K562 (cell line): ENCODE measurements around the gene DOK1. TPM values are rescaled to one million over a fixed set of nuclear protein-coding genes. Genes with fewer than 3 reads are reported as not detected.

Source experiments
- BCOR ChIP-seq: fragments of 450-650 bp; IDR thresholded peaks from 2 replicates; pipeline ENCODE4 v1.6.1; 2016
- CBX3 ChIP-seq, 2 experiments: IDR thresholded peaks; 1 replicate in 1 of 2; 2 replicates in 1 of 2; pipeline ENCODE4 v1.6.1; 2012; ENCODE audit warnings: inconsistent platforms in 2 of 2, low read length in 2 of 2, borderline replicate concordance in 1 of 2, control low read depth in 1 of 2
- DPF2 ChIP-seq: fragments of 450-650 bp; IDR thresholded peaks from 2 replicates; pipeline ENCODE4 v1.6.1; 2016
- EP300 ChIP-seq: IDR thresholded peaks from 2 replicates; pipeline ENCODE4 v1.6.1; 2012; ENCODE audit warnings: low read length, improper control_type of control experiment
- GATAD2A ChIP-seq: fragments of 450-650 bp; IDR thresholded peaks from 2 replicates; pipeline ENCODE4 v1.6.1; 2017
- GTF2A2 ChIP-seq: IDR thresholded peaks from 2 replicates; pipeline ENCODE4 v1.6.1; 2016; ENCODE audit warnings: mild to moderate bottlenecking, missing genetic modification characterization, missing compliant biosample characterization
- JUN ChIP-seq, 2 experiments: sonication (generic) in 1 of 2; formaldehyde crosslinking in 1 of 2; IDR thresholded peaks; 2 replicates each; pipeline versions ENCODE4 v1.6.1 to v1.8.0; 2012 to 2022; ENCODE audit warnings: borderline replicate concordance in 2 of 2, mild to moderate bottlenecking in 2 of 2, improper control_type of control experiment in 1 of 2, low read depth in 1 of 2, low read length in 1 of 2, missing genetic modification reagents in 1 of 2
- KDM1A ChIP-seq, 2 experiments: fragments of 450-650 bp; IDR thresholded peaks; 2 replicates each; pipeline ENCODE4 v1.6.1; 2016; ENCODE audit warnings: mild to moderate bottlenecking in 2 of 2
- KLF1 ChIP-seq: fragments of 450-650 bp; IDR thresholded peaks from 2 replicates; pipeline ENCODE4 v1.6.1; 2016; ENCODE audit warnings: missing genetic modification characterization, missing compliant biosample characterization
- MAZ ChIP-seq, 2 experiments: fragments of 450-650 bp in 1 of 2; sonication (generic) in 1 of 2; formaldehyde crosslinking; IDR thresholded peaks in 1 of 2; conservative IDR thresholded peaks in 1 of 2; 2 replicates each; pipeline versions ENCODE4 v1.4.0 to v1.5.0; 2020; ENCODE audit warnings: mild to moderate bottlenecking in 1 of 2, missing genetic modification reagents in 1 of 2
- MXD1 ChIP-seq: fragments of 250-450 bp; sonication (Bioruptor Pico); IDR thresholded peaks from 2 replicates; pipeline ENCODE4 v1.8.0; 2021; ENCODE audit warnings: borderline replicate concordance, mild to moderate bottlenecking, moderate library complexity; ENCODE audit not compliant: poor library complexity, severe bottlenecking
- NFIC ChIP-seq: fragments of 450-650 bp; IDR thresholded peaks from 2 replicates; pipeline ENCODE4 v1.6.1; 2017; ENCODE audit warnings: mild to moderate bottlenecking, inconsistent platforms
- RB1 ChIP-seq: fragments of 450-650 bp; IDR thresholded peaks from 2 replicates; pipeline ENCODE4 v1.6.1; 2017; ENCODE audit warnings: low read depth, mild to moderate bottlenecking
- RBFOX2 ChIP-seq: fragments of 200-400 bp; formaldehyde crosslinking; IDR thresholded peaks from 2 replicates; pipeline ENCODE4 v1.6.1; 2017; ENCODE audit warnings: low read depth, mild to moderate bottlenecking, low read length, moderate library complexity
- SIN3A ChIP-seq, 2 experiments: fragments of 150-350 bp in 1 of 2; IDR thresholded peaks; 2 replicates each; pipeline ENCODE4 v1.6.1; 2011 to 2016; ENCODE audit warnings: borderline replicate concordance in 2 of 2, low read depth in 2 of 2, low read length in 2 of 2, mild to moderate bottlenecking in 2 of 2, moderate library complexity in 2 of 2; ENCODE audit not compliant: control insufficient read depth in 1 of 2
- SUPT5H ChIP-seq: fragments of 450-650 bp; IDR thresholded peaks from 2 replicates; pipeline ENCODE4 v1.6.1; 2016
- TAF1 ChIP-seq: IDR thresholded peaks from 2 replicates; pipeline ENCODE4 v1.6.1; 2011; ENCODE audit warnings: mild to moderate bottlenecking, low read length, moderate library complexity; ENCODE audit not compliant: insufficient read depth, control insufficient read depth, severe bottlenecking; ENCODE audit errors: extremely low read depth
- TEAD4 ChIP-seq, 2 experiments: sonication (generic) in 1 of 2; formaldehyde crosslinking in 1 of 2; IDR thresholded peaks; 2 replicates each; pipeline versions ENCODE4 v1.6.1 to v1.8.0; 2012 to 2022; ENCODE audit warnings: borderline replicate concordance in 1 of 2, inconsistent platforms in 1 of 2, low read length in 1 of 2, mild to moderate bottlenecking in 1 of 2, missing genetic modification reagents in 1 of 2
- VEZF1 ChIP-seq: fragments of 200-800 bp; sonication (Bioruptor generic); IDR thresholded peaks from 2 replicates; pipeline ENCODE4 v1.6.1; 2017; ENCODE audit warnings: missing genetic modification characterization, missing compliant biosample characterization
- ZNF174 ChIP-seq: fragments of 250-450 bp; sonication (Bioruptor Pico); IDR thresholded peaks from 2 replicates; pipeline ENCODE4 v1.4.0; 2020; ENCODE audit warnings: mild to moderate bottlenecking
- ZNF175 ChIP-seq: fragments of 200-800 bp; sonication (Bioruptor generic); IDR thresholded peaks from 2 replicates; pipeline ENCODE4 v1.6.1; 2016; ENCODE audit warnings: low read depth, mild to moderate bottlenecking, missing genetic modification characterization, missing compliant biosample characterization
- ZNF431 ChIP-seq: sonication (generic); formaldehyde crosslinking; IDR thresholded peaks from 2 replicates; pipeline ENCODE4 v1.8.0; 2022; ENCODE audit warnings: mild to moderate bottlenecking, missing genetic modification reagents
- ZNF696 ChIP-seq: fragments of 250-450 bp; sonication (Bioruptor Pico); conservative IDR thresholded peaks from 2 replicates; pipeline ENCODE4 v1.4.0; 2020; ENCODE audit warnings: mild to moderate bottlenecking, moderate library complexity
- polyA plus RNA-seq, 8 experiments: library from polyadenylated mRNA; depleted of rRNA in 4 of 8; stranded (reverse) in 5 of 8; unstranded in 3 of 8; fragments of >200 nt; fragmentation: Nextera tagmentation in 2 of 8; fragmentation: Illumina TruSeq in 1 of 8; extraction: Ambion mirVana in 2 of 8; extraction: Trizol in 1 of 8; gene quantifications; 2 replicates each; pipeline versions ENCODE4 v1.2.1 to v1.2.3, GENCODE V29; 2011 to 2014; ENCODE audit warnings: inconsistent platforms in 1 of 8, missing spikeins in 1 of 8
- total RNA-seq, 7 experiments: library from RNA; depleted of rRNA in 6 of 7; stranded (reverse); fragments of >200 nt in 6 of 7; fragmentation: Illumina TruSeq in 2 of 7; extraction: Trizol in 2 of 7; gene quantifications; 2 replicates each; pipeline versions ENCODE4 v1.2.1 to v1.2.3, GENCODE V29; 2011 to 2021; ENCODE audit warnings: low replicate concordance in 1 of 7

Gene DOK1
- total and polyA plus RNA-seq, 9 of the 15 experiments (the other 6 are each of a cell fraction or from before 2014, with no cell fraction given) = 0.59 to 36.4 (median 16.1) TPM

GRCh38 chr2:74530239-74531187, 24.0 kb upstream of the DOK1 start (continued):
- TF ChIP-seq KDM1A (IDR thresholded peaks at IDR 0.05) (0 out of 4 replicates have a peak, but pooled peaks of 1 of the 2 experiments have one; percentile 60), TEAD4 (IDR thresholded peaks at IDR 0.05; ENCODE audit: low read length) (peak; percentile 85), TEAD4 (CRISPR knock-in tag; IDR thresholded peaks at IDR 0.05; ENCODE audit: borderline replicate concordance) (no peak), CBX3 (IDR thresholded peaks at IDR 0.05; ENCODE audit: borderline replicate concordance in 1 of 2, low read length in 2 of 2) (peak in 1 of 2 experiments; percentile 85; a peak in 1 of 3 replicates), ZNF696 (CRISPR knock-in tag) (no peak), DPF2 (peak; percentile 80), JUN (IDR thresholded peaks at IDR 0.05; ENCODE audit: borderline replicate concordance, low read depth, low read length) (peak; percentile 22; the same call in 1 of the 2 replicates), JUN (CRISPR knock-in tag; IDR thresholded peaks at IDR 0.05; ENCODE audit: borderline replicate concordance) (no peak), ZNF175 (CRISPR knock-in tag) (no peak), ZNF431 (no peak), KLF1 (peak; percentile 19; the same call in 1 of the 2 replicates), MXD1 (no peak), MAZ (CRISPR knock-in tag; conservative IDR thresholded peaks at IDR 0.05 in 1 of 2, IDR thresholded peaks at IDR 0.05 in 1 of 2) (peak; percentile 20 to 77; a peak in 3 of 4 replicates), GTF2A2 (no peak), SUPT5H (peak; percentile 80), ZNF174 (no peak), VEZF1 (CRISPR knock-in tag) (peak; percentile 74), BCOR (peak; percentile 67), TAF1 (peak; percentile 70), NFIC (peak; percentile 66; the same call in 1 of the 2 replicates), RBFOX2 (peak; percentile 54; the same call in 1 of the 2 replicates), SIN3A (IDR thresholded peaks at IDR 0.05; ENCODE audit: borderline replicate concordance in 2 of 2, control insufficient read depth in 1 of 2, low read depth in 2 of 2, low read length in 2 of 2) (peak in 1 of 2 experiments; percentile 87; a peak in 1 of 4 replicates), GATAD2A (0 out of 2 replicates have a peak, but pooled peaks have one; percentile 45), EP300 (peak; percentile 71; the same call in 1 of the 2 replicates), RB1 (peak; percentile 55; the same call in 1 of the 2 replicates)
